Measurements from ENCODE around the gene ANO3. TPM values are rescaled to one million over a fixed set of nuclear protein-coding genes. Genes with fewer than 3 reads are reported as not detected.

The ANO3 gene
- total and polyA plus RNA-seq, 2 donors (not counting 1 experiment from before 2014, with no cell fraction given), result not detected

DNA sequence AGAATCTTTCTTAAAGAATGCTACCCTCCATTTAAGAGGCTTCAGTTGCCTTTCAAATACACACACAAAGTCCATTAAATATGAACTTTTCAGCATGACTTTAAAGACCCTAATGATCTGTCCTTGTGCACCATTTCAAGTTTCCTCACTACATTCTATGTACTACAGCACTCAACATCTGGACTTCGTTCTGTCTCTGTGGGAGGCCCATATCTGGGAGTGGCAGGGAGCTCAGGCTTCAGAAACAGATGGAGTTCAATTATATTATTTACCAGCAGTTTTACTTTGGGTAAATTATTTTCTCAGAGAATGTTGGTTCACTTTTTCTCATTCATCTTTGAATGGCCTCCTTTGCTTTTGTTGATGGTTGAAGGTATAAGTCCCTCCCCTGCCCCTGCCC, 67.4 kb downstream of the ANO3 start:
- H3K4me3 ChIP-seq (ENCODE audit: control extremely low read depth in 1 of 5, extremely low read depth in 1 of 5, insufficient read depth in 1 of 5, low read depth in 2 of 5, low read length in 4 of 5), result no peak overlapping the region
- H3K4me1 Mint-ChIP-seq, result no peaks in the 10 kb centered on the region
- H4K20me1 ChIP-seq (ENCODE audit: control insufficient read depth, insufficient read depth, low read length, poor library complexity, severe bottlenecking), result no peaks in the 10 kb centered on the region
- no peaks in the 10 kb centered on the region for H3K27me3 Mint-ChIP-seq
- ATAC-seq (ENCODE audit: low read depth) (no peak), DNase-seq (no peak)
- no peaks in the 10 kb centered on the region for H3K27me3 ChIP-seq (replicated peaks in 1 of 4; ENCODE audit: control extremely low read depth in 1 of 4, control insufficient read depth in 3 of 4, insufficient read depth in 4 of 4, low read length in 3 of 4)
- H3K79me2 ChIP-seq (ENCODE audit: control insufficient read depth, insufficient read depth, low read length), result no peaks in the 10 kb centered on the region
- no peaks in the 10 kb centered on the region for H3K4me1 ChIP-seq (ENCODE audit: control insufficient read depth in 2 of 2, insufficient read depth in 2 of 2, low read length in 2 of 2)
- no peak overlapping the region for H3K9ac ChIP-seq (ENCODE audit: low read length)
- TF ChIP-seq EZH2 (IDR thresholded peaks at IDR 0.05; ENCODE audit: borderline replicate concordance, insufficient read depth, low read depth, low read length, poor library complexity, severe bottlenecking), result no peak
- TF ChIP-seq, protein P1, sequence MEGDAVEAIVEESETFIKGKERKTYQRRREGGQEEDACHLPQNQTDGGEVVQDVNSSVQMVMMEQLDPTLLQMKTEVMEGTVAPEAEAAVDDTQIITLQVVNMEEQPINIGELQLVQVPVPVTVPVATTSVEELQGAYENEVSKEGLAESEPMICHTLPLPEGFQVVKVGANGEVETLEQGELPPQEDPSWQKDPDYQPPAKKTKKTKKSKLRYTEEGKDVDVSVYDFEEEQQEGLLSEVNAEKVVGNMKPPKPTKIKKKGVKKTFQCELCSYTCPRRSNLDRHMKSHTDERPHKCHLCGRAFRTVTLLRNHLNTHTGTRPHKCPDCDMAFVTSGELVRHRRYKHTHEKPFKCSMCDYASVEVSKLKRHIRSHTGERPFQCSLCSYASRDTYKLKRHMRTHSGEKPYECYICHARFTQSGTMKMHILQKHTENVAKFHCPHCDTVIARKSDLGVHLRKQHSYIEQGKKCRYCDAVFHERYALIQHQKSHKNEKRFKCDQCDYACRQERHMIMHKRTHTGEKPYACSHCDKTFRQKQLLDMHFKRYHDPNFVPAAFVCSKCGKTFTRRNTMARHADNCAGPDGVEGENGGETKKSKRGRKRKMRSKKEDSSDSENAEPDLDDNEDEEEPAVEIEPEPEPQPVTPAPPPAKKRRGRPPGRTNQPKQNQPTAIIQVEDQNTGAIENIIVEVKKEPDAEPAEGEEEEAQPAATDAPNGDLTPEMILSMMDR (IDR thresholded peaks at IDR 0.05), result no peak
- POLR2A ChIA-PET, result no interaction called here
- H3K36me3 ChIP-seq (replicated peaks in 1 of 2; ENCODE audit: control extremely low read depth in 1 of 2, control insufficient read depth in 1 of 2, extremely low read depth in 1 of 2, insufficient read depth in 2 of 2, low read length in 1 of 2), result no peaks in the 10 kb centered on the region
- no peak overlapping the region for H3K27ac Mint-ChIP-seq
- intact Hi-C loops (cut with micrococcal nuclease), result no loop called here
- no peak overlapping the region for H3K4me2 ChIP-seq (replicated peaks; ENCODE audit: low read depth, low read length, poor library complexity, severe bottlenecking)
- H3K9me3 ChIP-seq (ENCODE audit: control extremely low read depth in 1 of 3, control insufficient read depth in 2 of 3, insufficient read depth in 1 of 3, low read length in 2 of 3), result no peaks in the 10 kb centered on the region
- peaks cover 3% of the 10 kb centered on the region for H3K9me3 Mint-ChIP-seq (ENCODE audit: insufficient read depth)
- H2AFZ ChIP-seq (ENCODE audit: insufficient read depth, low read depth, low read length, poor library complexity, severe bottlenecking), result no peak overlapping the region
- H3K4me3 Mint-ChIP-seq, result no peak overlapping the region
- WGBS (ENCODE audit: insufficient coverage), result no CpG with 5 or more reads among the region's 1 CpG
- H3K27ac ChIP-seq (ENCODE audit: low read length in 2 of 2), result no peak overlapping the region
- CTCF ChIA-PET, result no interaction called here

DNA sequence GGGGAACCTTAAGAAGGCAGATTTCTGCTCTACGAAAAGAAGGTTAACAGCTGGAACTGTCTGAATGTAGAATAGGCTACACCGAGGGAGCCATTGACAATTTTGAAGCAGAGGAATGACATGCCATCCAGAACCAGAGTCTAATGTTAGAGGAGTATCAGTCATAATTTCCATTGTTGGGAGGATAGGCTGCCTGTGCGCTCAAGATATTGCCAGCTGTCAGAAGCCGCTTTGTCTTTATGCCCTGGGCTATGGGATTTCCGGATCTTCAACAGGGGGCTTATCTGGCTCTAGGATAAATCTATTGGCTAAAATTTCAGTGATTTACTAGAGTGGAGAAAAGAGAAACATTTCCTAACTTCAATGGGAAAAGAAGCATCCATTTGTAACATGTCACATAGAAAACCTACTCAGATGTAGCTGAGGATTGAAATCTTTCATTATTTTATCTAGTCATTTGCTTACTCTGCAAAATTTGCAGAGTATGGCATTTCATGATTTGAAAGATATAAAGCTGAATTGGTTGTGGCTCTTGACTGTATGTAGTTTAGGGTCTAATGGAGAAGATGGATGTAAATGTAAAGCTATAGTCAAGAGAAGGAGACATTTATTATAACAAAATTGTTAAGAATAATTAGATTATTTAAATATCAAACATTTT, 78.9 kb downstream of the ANO3 start:
- H3K4me2 ChIP-seq (replicated peaks; ENCODE audit: low read depth, low read length, poor library complexity, severe bottlenecking), result no peak overlapping the region
- no peaks in the 10 kb centered on the region for H3K27me3 ChIP-seq (replicated peaks in 1 of 4; ENCODE audit: control extremely low read depth in 1 of 4, control insufficient read depth in 3 of 4, insufficient read depth in 4 of 4, low read length in 3 of 4)
- no peaks in the 10 kb centered on the region for H3K36me3 ChIP-seq (replicated peaks in 1 of 2; ENCODE audit: control extremely low read depth in 1 of 2, control insufficient read depth in 1 of 2, extremely low read depth in 1 of 2, insufficient read depth in 2 of 2, low read length in 1 of 2)
- ChIA-PET CTCF (no interaction called here), POLR2A (no interaction called here)
- Mint-ChIP-seq H3K4me1 (no peaks in the 10 kb centered on the region), H3K27ac (no peak overlapping the region), H3K4me3 (no peak overlapping the region), H3K9me3 (ENCODE audit: insufficient read depth) (peaks cover 3% of the 10 kb centered on the region), H3K27me3 (no peaks in the 10 kb centered on the region)
- no peaks in the 10 kb centered on the region for H4K20me1 ChIP-seq (ENCODE audit: control insufficient read depth, insufficient read depth, low read length, poor library complexity, severe bottlenecking)
- ATAC-seq (ENCODE audit: low read depth) (no peak), DNase-seq (no peak)
- no peak overlapping the region for H2AFZ ChIP-seq (ENCODE audit: insufficient read depth, low read depth, low read length, poor library complexity, severe bottlenecking)
- H3K4me1 ChIP-seq (ENCODE audit: control insufficient read depth in 2 of 2, insufficient read depth in 2 of 2, low read length in 2 of 2), result no peaks in the 10 kb centered on the region
- no peaks in the 10 kb centered on the region for H3K79me2 ChIP-seq (ENCODE audit: control insufficient read depth, insufficient read depth, low read length)
- intact Hi-C loops (cut with micrococcal nuclease), result no loop called here
- H3K9ac ChIP-seq (ENCODE audit: low read length), result no peak overlapping the region
- H3K4me3 ChIP-seq (ENCODE audit: control extremely low read depth in 1 of 5, extremely low read depth in 1 of 5, insufficient read depth in 1 of 5, low read depth in 2 of 5, low read length in 4 of 5), result no peak overlapping the region
- no peaks in the 10 kb centered on the region for H3K9me3 ChIP-seq (ENCODE audit: control extremely low read depth in 1 of 3, control insufficient read depth in 2 of 3, insufficient read depth in 1 of 3, low read length in 2 of 3)
- 93% methylated on average over 5 of the region's 5 CpGs for WGBS (ENCODE audit: insufficient coverage)
- H3K27ac ChIP-seq (ENCODE audit: low read length in 2 of 2), result no peak overlapping the region
- no peak for TF ChIP-seq EZH2 (IDR thresholded peaks at IDR 0.05; ENCODE audit: borderline replicate concordance, insufficient read depth, low read depth, low read length, poor library complexity, severe bottlenecking)
- TF ChIP-seq, protein P1 (IDR thresholded peaks at IDR 0.05), result no peak
